ENCODE data around the gene ZFYVE19. TPM values are rescaled to one million over a fixed set of nuclear protein-coding genes. Genes with fewer than 3 reads are reported as not detected.

Gene ZFYVE19
- total and polyA plus RNA-seq, 2 experiments from 2014 or later, result 8.5 to 22.7 TPM

DNA sequence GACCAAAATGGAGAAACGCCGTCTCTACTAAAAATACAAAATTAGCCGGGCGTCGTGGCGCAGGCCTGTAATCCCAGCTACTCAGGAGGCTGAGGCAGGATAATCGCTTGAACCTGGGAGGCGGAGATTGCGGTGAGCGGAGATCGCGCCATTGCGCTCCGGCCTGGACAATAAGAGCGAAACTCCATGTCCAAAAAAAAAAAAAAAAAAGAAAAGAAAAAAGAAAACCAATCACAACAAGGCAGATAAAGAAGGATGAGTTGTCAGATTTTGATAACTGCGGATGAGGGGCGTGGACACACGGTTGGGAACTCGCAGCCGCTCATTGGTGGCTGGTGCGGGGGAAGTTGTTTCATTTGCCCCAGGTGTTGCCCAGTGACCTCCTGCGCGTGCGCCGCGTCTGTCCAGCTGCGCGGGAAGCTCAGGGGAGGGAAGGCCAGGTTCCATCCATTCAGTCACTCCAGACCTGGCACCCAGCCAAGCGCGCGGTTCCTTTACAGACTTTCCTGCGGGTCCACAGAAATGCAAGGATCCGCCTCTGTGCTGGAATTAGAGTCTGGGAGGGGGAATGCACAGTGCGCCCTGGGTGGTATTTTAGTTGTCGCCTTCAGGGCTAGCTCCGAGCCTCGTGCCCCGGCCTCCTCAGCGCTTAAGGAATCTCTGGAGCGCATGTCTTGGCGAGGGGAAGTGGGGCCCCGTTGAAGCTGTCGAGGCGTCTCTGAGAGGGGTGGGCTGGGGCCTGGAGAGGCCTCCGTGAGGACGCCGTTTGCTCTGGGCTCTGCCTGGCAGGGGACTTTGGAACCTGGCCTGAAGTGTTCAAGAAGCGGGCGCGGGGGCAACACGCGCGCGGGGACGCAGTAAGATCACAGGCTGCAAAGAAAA lies 43.7 kb upstream of the ZFYVE19 start:
- DNase-seq (ENCODE audit: low spot score) (peak; percentile 73), ATAC-seq (peak; percentile 9)
- Histone ChIP-seq H3K4me1 (ENCODE audit: insufficient read depth) (peaks cover 23% of the 10 kb centered on the region), H3K36me3 (ENCODE audit: insufficient read depth) (no peaks in the 10 kb centered on the region), H3K79me2 (replicated peaks; ENCODE audit: insufficient read depth) (no peaks in the 10 kb centered on the region), H3F3A (replicated peaks; ENCODE audit: low read depth) (peaks cover 15% of the 10 kb centered on the region), H2AFZ (peak overlapping the region; percentile 95), H4K20me1 (replicated peaks; ENCODE audit: insufficient read depth) (no peaks in the 10 kb centered on the region), H3K9me2 (ENCODE audit: insufficient read depth) (no peaks in the 10 kb centered on the region), H3K4me2 (peak overlapping the region; percentile 98), H3K27me3 (ENCODE audit: insufficient read depth) (0 out of 2 replicates have a peak, but pooled peaks cover 4% of the 10 kb centered on the region), H3K27ac (ENCODE audit: low read depth) (peak overlapping the region; percentile 59; the same call in 1 of the 2 replicates), H3K4me3 (peak overlapping the region; percentile 83)
- Mint-ChIP-seq H3K4me3 (peak overlapping the region; percentile 71), H3K27me3 (ENCODE audit: insufficient read depth, low read depth, poor library complexity) (peaks cover 16% of the 10 kb centered on the region), H3K27ac (no peak overlapping the region), H3K36me3 (ENCODE audit: low read depth) (no peaks in the 10 kb centered on the region), H3K9me3 (no peaks in the 10 kb centered on the region), H3K4me1 (peaks cover 30% of the 10 kb centered on the region)
- no peak for TF ChIP-seq ZNF114 (CRISPR knock-in tag; IDR thresholded peaks at IDR 0.05)
- TF ChIP-seq, protein P1, sequence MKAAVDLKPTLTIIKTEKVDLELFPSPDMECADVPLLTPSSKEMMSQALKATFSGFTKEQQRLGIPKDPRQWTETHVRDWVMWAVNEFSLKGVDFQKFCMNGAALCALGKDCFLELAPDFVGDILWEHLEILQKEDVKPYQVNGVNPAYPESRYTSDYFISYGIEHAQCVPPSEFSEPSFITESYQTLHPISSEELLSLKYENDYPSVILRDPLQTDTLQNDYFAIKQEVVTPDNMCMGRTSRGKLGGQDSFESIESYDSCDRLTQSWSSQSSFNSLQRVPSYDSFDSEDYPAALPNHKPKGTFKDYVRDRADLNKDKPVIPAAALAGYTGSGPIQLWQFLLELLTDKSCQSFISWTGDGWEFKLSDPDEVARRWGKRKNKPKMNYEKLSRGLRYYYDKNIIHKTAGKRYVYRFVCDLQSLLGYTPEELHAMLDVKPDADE (IDR thresholded peaks at IDR 0.05), result no peak

- ATAC-seq (peak; percentile 56), DNase-seq (ENCODE audit: low spot score) (peak; percentile 87)
- Histone ChIP-seq H3K79me2 (replicated peaks; ENCODE audit: insufficient read depth) (no peaks in the 10 kb centered on the region), H2AFZ (peak within 1 kb of the TSS; percentile 95), H3K4me1 (ENCODE audit: insufficient read depth) (peaks cover 23% of the 10 kb centered on the region), H3K4me3 (peak within 1 kb of the TSS; percentile 83), H3K27me3 (ENCODE audit: insufficient read depth) (0 out of 2 replicates have a peak, but pooled peaks cover 4% of the 10 kb centered on the region), H3K36me3 (ENCODE audit: insufficient read depth) (no peaks in the 10 kb centered on the region), H3K9me2 (ENCODE audit: insufficient read depth) (no peaks in the 10 kb centered on the region), H3F3A (replicated peaks; ENCODE audit: low read depth) (peaks cover 15% of the 10 kb centered on the region), H3K27ac (ENCODE audit: low read depth) (peak within 1 kb of the TSS; percentile 90), H3K4me2 (peak within 1 kb of the TSS; percentile 98), H4K20me1 (replicated peaks; ENCODE audit: insufficient read depth) (no peaks in the 10 kb centered on the region)
- H3K4me1 Mint-ChIP-seq, result peaks cover 32% of the 10 kb centered on the region
- H3K4me3 Mint-ChIP-seq, result peak within 1 kb of the TSS; percentile 71
- H3K27ac Mint-ChIP-seq, result peak within 1 kb of the TSS; percentile 85; the same call in 1 of the 2 replicates
- peak in 1 of 2 experiments; percentile 32; a peak in 1 of 4 replicates for TF ChIP-seq CTCF (conservative IDR thresholded peaks at IDR 0.05; ENCODE audit: low read depth in 2 of 2)
- TF ChIP-seq ZNF114 (CRISPR knock-in tag; IDR thresholded peaks at IDR 0.05), result no peak
- TF ChIP-seq STAT1 (IDR thresholded peaks at IDR 0.05; ENCODE audit: unreplicated experiment), result no peak
- no peak for TF ChIP-seq NANOG (IDR thresholded peaks at IDR 0.05; ENCODE audit: borderline replicate concordance)
- no peak for TF ChIP-seq EZH2phosphoT487 (IDR thresholded peaks at IDR 0.05; ENCODE audit: unreplicated experiment)
- TF ChIP-seq POLR2AphosphoS5 (IDR thresholded peaks at IDR 0.05; ENCODE audit: low read depth), result peak; percentile 67
- TF ChIP-seq, protein P1 (IDR thresholded peaks at IDR 0.05), result no peak
- no peak for TF ChIP-seq JUNB (IDR thresholded peaks at IDR 0.05; ENCODE audit: unreplicated experiment)
- peak; percentile 75 for TF ChIP-seq CREB1 (CRISPR knock-in tag; IDR thresholded peaks at IDR 0.05; ENCODE audit: low read depth)
- no peaks in the 10 kb centered on the region for H3K36me3 Mint-ChIP-seq (ENCODE audit: low read depth)
- H3K9me3 Mint-ChIP-seq, result no peaks in the 10 kb centered on the region
- peaks cover 16% of the 10 kb centered on the region for H3K27me3 Mint-ChIP-seq (ENCODE audit: insufficient read depth, low read depth, poor library complexity)
These were observed 42.9 kb upstream of the ZFYVE19 start, which contains the start of gene GCHFR for GRCh38 chr15:40763801-40764628. TSS of gene GCHFR (plus strand) at chr15:40764068. CDS start at chr15:40764181, 113 bp downstream.
